Adrenal gland (tissue), 5 donors: ENCODE data around the gene WFDC10A.

ENCODE experiments used
- CTCF ChIP-seq, 6 experiments: fragments of 450-650 bp in 4 of 6; fragments of 200-600 bp in 2 of 6; sonication (generic) in 1 of 6; IDR thresholded peaks; 1 replicate in 5 of 6; 2 replicates in 1 of 6; pipeline versions ENCODE4 v1.5.1 to v1.8.0; 2016 to 2021; ENCODE audit warnings: antibody characterized with exemption in 6 of 6, mild to moderate bottlenecking in 2 of 6, moderate library complexity in 1 of 6
- POLR2A ChIP-seq, 2 donors: fragments of 450-650 bp; IDR thresholded peaks; one replicate each; pipeline ENCODE4 v1.6.1; 2017; ENCODE audit warnings: antibody characterized with exemption in 2 of 2, mild to moderate bottlenecking in 2 of 2, moderate library complexity in 1 of 2
- donor health status: DM: no; HTN: no; CAD: no.

- TF ChIP-seq POLR2A (IDR thresholded peaks at IDR 0.05), result no peak
- TF ChIP-seq CTCF (IDR thresholded peaks at IDR 0.05), result no peak
Observed at GRCh38 chr20:45679650-45680049, 50.1 kb downstream of the WFDC10A start.
